Measurements from ENCODE around the gene PRSS3. TPM values are rescaled to one million over a fixed set of nuclear protein-coding genes. Genes with fewer than 3 reads are reported as not detected.
A peak's percentile ranks its signal among the peaks of the same experiment; 100 is the strongest.
"Not testable (repeated sequence)": the region's sequence is repeated elsewhere in the genome, so short reads cannot be mapped to it uniquely, and the experiment has no call there.

Gene PRSS3
- total RNA-seq, 3 donors from 2014 or later = 0.33 TPM; not detected in 2

- H3K4me3 ChIP-seq; H3K9me3 ChIP-seq; H3K27ac ChIP-seq; H3K4me1 ChIP-seq; H3K27me3 ChIP-seq; intact Hi-C loops (cut with DNase I; ENCODE audit: low total_unique reads); DNase-seq (ENCODE audit: low spot score in 2 of 2); H3K36me3 ChIP-seq: not testable (repeated sequence)
These were observed 21.2 kb upstream of the PRSS3 start for GRCh38 chr9:33774074-33774659.

DNA sequence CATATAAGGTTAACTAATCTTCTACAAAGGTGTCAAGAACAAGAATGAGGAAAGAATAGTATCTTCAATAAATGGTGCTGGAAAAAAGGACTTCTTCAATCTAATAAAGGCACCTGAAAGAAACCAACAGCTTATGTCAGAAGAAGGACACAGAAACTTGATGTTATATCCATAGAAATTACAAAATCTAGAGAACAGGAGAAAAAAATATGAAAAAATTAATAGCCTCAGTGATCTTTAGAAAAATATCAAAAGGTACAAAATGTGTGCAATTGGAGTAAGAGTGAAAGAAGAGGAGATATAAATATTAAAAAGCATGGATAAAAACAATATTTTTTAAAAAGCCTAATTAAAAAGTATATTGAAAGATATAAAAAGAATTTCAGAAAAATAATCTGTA is 18.8 kb upstream of the PRSS3 start:
- Histone ChIP-seq H3K4me1 (no peaks in the 10 kb centered on the region), H3K27ac (no peak overlapping the region), H3K4me3 (no peak overlapping the region), H3K27me3 (no peaks in the 10 kb centered on the region), H3K9me3 (no peaks in the 10 kb centered on the region), H3K36me3 (no peaks in the 10 kb centered on the region)
- no peak for TF ChIP-seq CTCF (IDR thresholded peaks at IDR 0.05)
- TF ChIP-seq POLR2A (IDR thresholded peaks at IDR 0.05) = no peak
- no peak for TF ChIP-seq POLR2AphosphoS5 (IDR thresholded peaks at IDR 0.05)
- no peak for DNase-seq (ENCODE audit: low spot score in 2 of 2)
- intact Hi-C loops (cut with DNase I; ENCODE audit: low total_unique reads) = no loop called here

DNA sequence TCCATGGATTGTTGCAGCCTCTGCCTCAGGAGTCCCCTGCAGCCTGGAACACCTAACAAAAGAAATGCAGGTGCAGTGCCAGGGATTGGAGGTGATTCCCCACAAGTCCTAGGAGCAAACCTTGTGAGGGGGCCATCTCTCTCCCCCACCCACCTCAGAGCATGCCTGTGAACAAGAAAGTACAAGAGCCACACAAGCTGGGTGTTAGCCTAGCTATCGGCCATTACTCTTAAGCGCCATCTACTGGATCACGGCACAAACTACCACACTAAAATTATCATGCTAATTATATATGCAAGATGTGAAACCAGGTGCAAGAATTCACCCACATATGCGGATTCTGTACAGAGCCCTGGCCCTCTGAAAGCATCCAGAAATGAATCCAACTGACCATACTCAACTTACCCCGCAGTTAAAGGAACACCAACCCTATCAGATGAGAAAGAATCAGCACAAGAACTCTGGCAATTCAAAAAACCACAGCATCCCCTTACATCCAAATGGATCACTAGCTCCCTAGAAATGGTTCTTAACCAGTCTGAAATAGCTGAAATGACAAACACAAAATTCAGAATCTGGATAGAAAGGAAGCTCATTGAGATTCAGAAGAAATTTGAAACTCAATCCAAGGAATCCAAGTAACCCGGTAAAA is 16.5 kb upstream of the PRSS3 start:
- TF ChIP-seq CTCF (IDR thresholded peaks at IDR 0.05) (peak; percentile 31 to 49 (median 37)), POLR2AphosphoS5 (IDR thresholded peaks at IDR 0.05) (no peak), POLR2A (IDR thresholded peaks at IDR 0.05) (no peak)
- Histone ChIP-seq H3K36me3 (no peaks in the 10 kb centered on the region), H3K4me1 (no peaks in the 10 kb centered on the region), H3K9me3 (no peaks in the 10 kb centered on the region), H3K4me3 (no peak overlapping the region), H3K27me3 (no peaks in the 10 kb centered on the region), H3K27ac (no peak overlapping the region)
- DNase-seq (ENCODE audit: low spot score in 2 of 2) = no peak
- intact Hi-C loops (cut with DNase I; ENCODE audit: low total_unique reads) = no loop called here

GRCh38 chr9:33780276-33780675 is 15.1 kb upstream of the PRSS3 start:
- TF ChIP-seq POLR2A (IDR thresholded peaks at IDR 0.05) (no peak), POLR2AphosphoS5 (IDR thresholded peaks at IDR 0.05) (no peak), CTCF (IDR thresholded peaks at IDR 0.05) (no peak)
- intact Hi-C loops (cut with DNase I; ENCODE audit: low total_unique reads) = loop anchor here (10.0 kb wide), 1 partner anchor 205 kb away; no protein-coding TSS in a partner anchor

DNA sequence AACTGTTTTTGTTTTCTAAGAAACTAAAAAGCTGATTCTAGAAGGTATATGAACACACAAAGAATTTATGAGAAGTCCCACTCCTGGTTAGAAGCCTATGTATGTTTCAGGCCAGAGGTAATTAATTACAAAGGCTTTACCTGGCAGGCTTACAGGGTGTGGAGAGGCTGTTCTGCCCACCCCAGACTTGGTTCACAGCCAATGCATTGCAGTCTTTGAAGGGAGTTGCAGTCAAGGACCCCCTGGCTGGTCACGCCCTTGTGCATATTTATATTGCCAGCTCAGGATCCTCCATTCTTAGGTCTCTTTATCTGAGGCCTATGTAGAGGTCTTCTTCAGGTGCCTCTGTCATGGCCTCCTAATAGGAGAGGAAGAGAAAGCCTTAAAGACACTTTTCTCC is 13.6 kb upstream of the PRSS3 start:
- H3K4me3 ChIP-seq = no peak overlapping the region
- no peaks in the 10 kb centered on the region for H3K9me3 ChIP-seq
- no peak for TF ChIP-seq POLR2AphosphoS5 (IDR thresholded peaks at IDR 0.05)
- no peak for TF ChIP-seq POLR2A (IDR thresholded peaks at IDR 0.05)
- no peak for TF ChIP-seq CTCF (IDR thresholded peaks at IDR 0.05)
- intact Hi-C loops (cut with DNase I; ENCODE audit: low total_unique reads) = loop anchor here (10.0 kb wide), 1 partner anchor 203 kb away; no protein-coding TSS in a partner anchor
- no peaks in the 10 kb centered on the region for H3K4me1 ChIP-seq
- no peaks in the 10 kb centered on the region for H3K36me3 ChIP-seq
- no peak for DNase-seq (ENCODE audit: low spot score in 2 of 2)
- no peaks in the 10 kb centered on the region for H3K27me3 ChIP-seq
- no peak overlapping the region for H3K27ac ChIP-seq

More at GRCh38 chr9:33780276-33780675, 15.1 kb upstream of the PRSS3 start:
- DNase-seq (ENCODE audit: low spot score in 2 of 2) = no peak
- Histone ChIP-seq H3K9me3 (no peaks in the 10 kb centered on the region), H3K4me1 (no peaks in the 10 kb centered on the region), H3K27ac (no peak overlapping the region), H3K36me3 (no peaks in the 10 kb centered on the region), H3K27me3 (no peaks in the 10 kb centered on the region), H3K4me3 (no peak overlapping the region)

Measured in breast epithelium (tissue), 4 donors.